Measurements from ENCODE around the gene TMC4. TPM values are rescaled to one million over a fixed set of nuclear protein-coding genes. Genes with fewer than 3 reads are reported as not detected.

The TMC4 gene
- total and polyA plus RNA-seq, 2 experiments from 2014 or later: 2.3 to 7.8 TPM

- TF ChIP-seq CTCF (conservative IDR thresholded peaks at IDR 0.05; ENCODE audit: low read depth in 2 of 2) (no peak), EZH2phosphoT487 (IDR thresholded peaks at IDR 0.05; ENCODE audit: unreplicated experiment) (no peak), EZH2 (IDR thresholded peaks at IDR 0.05; ENCODE audit: low read depth, unreplicated experiment) (no peak)
Measured at GRCh38 chr19:54197121-54197520, 24.2 kb upstream of the TMC4 start (continued).

- no peak overlapping the region for H3K4me2 ChIP-seq
- H2AFZ ChIP-seq: no peak overlapping the region
- no peaks in the 10 kb centered on the region for H3K27me3 ChIP-seq (ENCODE audit: insufficient read depth)
- H3K4me1 ChIP-seq (ENCODE audit: insufficient read depth): peaks cover 7% of the 10 kb centered on the region; the same call in 1 of the 2 replicates
- peaks cover 27% of the 10 kb centered on the region for H3K36me3 ChIP-seq (ENCODE audit: insufficient read depth)
- Mint-ChIP-seq H3K27ac (no peak overlapping the region), H3K4me3 (no peak overlapping the region), H3K27me3 (ENCODE audit: insufficient read depth, low read depth, poor library complexity) (peaks cover 15% of the 10 kb centered on the region), H3K4me1 (peaks cover 16% of the 10 kb centered on the region), H3K9me3 (peaks cover 4% of the 10 kb centered on the region), H3K36me3 (ENCODE audit: low read depth) (peaks cover 52% of the 10 kb centered on the region)
- H3F3A ChIP-seq (replicated peaks; ENCODE audit: low read depth): peaks cover 23% of the 10 kb centered on the region
- peaks cover 13% of the 10 kb centered on the region for H4K20me1 ChIP-seq (replicated peaks; ENCODE audit: insufficient read depth)
- no peak overlapping the region for H3K4me3 ChIP-seq
- no peaks in the 10 kb centered on the region for H3K9me2 ChIP-seq (ENCODE audit: insufficient read depth)
- no peak overlapping the region for H3K27ac ChIP-seq (ENCODE audit: low read depth)
- DNase-seq (ENCODE audit: low spot score): no peak
- ATAC-seq: no peak
- H3K79me2 ChIP-seq (replicated peaks; ENCODE audit: insufficient read depth): peaks cover 33% of the 10 kb centered on the region
- TF ChIP-seq CTCF (conservative IDR thresholded peaks at IDR 0.05; ENCODE audit: low read depth in 2 of 2) (no peak), EZH2phosphoT487 (IDR thresholded peaks at IDR 0.05; ENCODE audit: unreplicated experiment) (no peak), EZH2 (IDR thresholded peaks at IDR 0.05; ENCODE audit: low read depth, unreplicated experiment) (no peak), STAT1 (IDR thresholded peaks at IDR 0.05; ENCODE audit: unreplicated experiment) (no peak), ETS1 (IDR thresholded peaks at IDR 0.05) (no peak), ZNF331 (CRISPR knock-in tag; IDR thresholded peaks at IDR 0.05; ENCODE audit: low read depth) (no peak), ZNF462 (CRISPR knock-in tag; IDR thresholded peaks at IDR 0.05) (no peak), CREB1 (CRISPR knock-in tag; IDR thresholded peaks at IDR 0.05; ENCODE audit: low read depth) (no peak), REST (IDR thresholded peaks at IDR 0.05; ENCODE audit: unreplicated experiment) (no peak)
Measured at GRCh38 chr19:54196536-54196935, 23.6 kb upstream of the TMC4 start.
